ENCODE results near the gene HEMK1. TPM values are rescaled to one million over a fixed set of nuclear protein-coding genes. Genes with fewer than 3 reads are reported as not detected.

Gene HEMK1
- total RNA-seq, 4 donors from 2014 or later = 4.5 to 8.1 (median 7.5) TPM

DNA sequence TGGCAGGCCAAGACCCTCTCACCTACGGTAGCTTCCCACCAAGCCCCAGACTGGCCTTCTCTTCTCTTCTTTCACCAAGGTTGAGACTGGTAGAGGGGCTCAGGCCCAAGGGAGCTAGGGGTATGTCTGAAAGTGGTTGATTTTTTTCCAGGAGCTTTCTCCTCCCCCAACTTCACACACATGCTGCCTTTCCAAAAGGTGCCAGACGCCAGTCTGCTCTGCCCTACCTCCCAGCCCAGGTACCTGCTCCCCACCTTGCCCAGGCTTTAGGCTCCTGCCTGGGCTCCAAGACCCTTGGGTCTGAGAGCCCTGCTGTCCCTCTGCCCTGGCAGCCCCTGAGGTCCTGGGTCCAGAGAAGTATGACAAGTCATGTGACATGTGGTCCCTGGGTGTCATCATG, 76.1 kb downstream of the HEMK1 start:
- Histone ChIP-seq H3K27ac (no peak overlapping the region), H3K9me3 (no peaks in the 10 kb centered on the region), H3K27me3 (no peaks in the 10 kb centered on the region), H3K4me1 (peaks cover 19 to 30% of the 10 kb centered on the region in 2 donors), H3K36me3 (peaks cover 0 to 84% of the 10 kb centered on the region in 2 donors), H3K4me3 (no peak overlapping the region)
- intact Hi-C loops (cut with DNase I; ENCODE audit: low total_unique reads) (no loop called here), in situ Hi-C loops (cut with MboI; ENCODE audit: low sequenced_read_pairs in 4 of 4) (no loop called here)
- ATAC-seq (no peak), DNase-seq (no peak)
- TF ChIP-seq, protein P1, sequence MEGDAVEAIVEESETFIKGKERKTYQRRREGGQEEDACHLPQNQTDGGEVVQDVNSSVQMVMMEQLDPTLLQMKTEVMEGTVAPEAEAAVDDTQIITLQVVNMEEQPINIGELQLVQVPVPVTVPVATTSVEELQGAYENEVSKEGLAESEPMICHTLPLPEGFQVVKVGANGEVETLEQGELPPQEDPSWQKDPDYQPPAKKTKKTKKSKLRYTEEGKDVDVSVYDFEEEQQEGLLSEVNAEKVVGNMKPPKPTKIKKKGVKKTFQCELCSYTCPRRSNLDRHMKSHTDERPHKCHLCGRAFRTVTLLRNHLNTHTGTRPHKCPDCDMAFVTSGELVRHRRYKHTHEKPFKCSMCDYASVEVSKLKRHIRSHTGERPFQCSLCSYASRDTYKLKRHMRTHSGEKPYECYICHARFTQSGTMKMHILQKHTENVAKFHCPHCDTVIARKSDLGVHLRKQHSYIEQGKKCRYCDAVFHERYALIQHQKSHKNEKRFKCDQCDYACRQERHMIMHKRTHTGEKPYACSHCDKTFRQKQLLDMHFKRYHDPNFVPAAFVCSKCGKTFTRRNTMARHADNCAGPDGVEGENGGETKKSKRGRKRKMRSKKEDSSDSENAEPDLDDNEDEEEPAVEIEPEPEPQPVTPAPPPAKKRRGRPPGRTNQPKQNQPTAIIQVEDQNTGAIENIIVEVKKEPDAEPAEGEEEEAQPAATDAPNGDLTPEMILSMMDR (IDR thresholded peaks at IDR 0.05 in 4 of 5, conservative IDR thresholded peaks at IDR 0.05 in 1 of 5) = no peak
- no peak for TF ChIP-seq POLR2A (IDR thresholded peaks at IDR 0.05)

Other genes starting within 250 kb of the HEMK1 start
- 10 to 100 TPM; 47.0 to 69.8 (median 65.4) TPM for gene HYAL2, start 246.8 kb upstream of the HEMK1 start, total RNA-seq
- gene TUSC2, start 241.3 kb upstream of the HEMK1 start, total RNA-seq = 10 to 100 TPM; 38.5 to 72.7 (median 51.5) TPM
- 10 to 100 TPM; 13.3 to 22.5 (median 18.0) TPM for gene RASSF1, start 228.7 kb upstream of the HEMK1 start, total RNA-seq
- 1 to 10 TPM in 1 of 4 donors, not detected in 3; 3.0 TPM for gene ZMYND10, start 223.8 kb upstream of the HEMK1 start, total RNA-seq
- 10 to 100 TPM; 14.1 to 26.2 (median 23.1) TPM for gene NPRL2, start 218.7 kb upstream of the HEMK1 start, total RNA-seq
- gene CYB561D2, start 218.7 kb upstream of the HEMK1 start, total RNA-seq = 10 to 100 TPM; 13.3 to 19.9 (median 17.8) TPM
- 10 to 100 TPM; 26.9 to 57.8 (median 42.3) TPM for gene TMEM115, start 210.0 kb upstream of the HEMK1 start, total RNA-seq
- under 1 TPM; 0.27 to 0.68 (median 0.45) TPM for gene CACNA2D2, start 65.9 kb upstream of the HEMK1 start, total RNA-seq
- 10 to 100 TPM; 12.6 to 27.4 (median 15.4) TPM for gene C3orf18, start 1.8 kb upstream of the HEMK1 start, total RNA-seq
- gene CISH, start 42.3 kb downstream of the HEMK1 start, total RNA-seq = 10 to 100 TPM in 2 of 4 donors, 1 to 10 TPM in 2; 3.3 to 50.5 (median 20.3) TPM
- gene MAPKAPK3, start 47.6 kb downstream of the HEMK1 start, total RNA-seq = 100 to 1,000 TPM; 235 to 466 (median 387) TPM
- gene DOCK3, start 105.4 kb downstream of the HEMK1 start, total RNA-seq = 1 to 10 TPM in 1 of 4 donors, under 1 TPM in 3; 0.61 to 3.1 (median 0.73) TPM

Data from gastrocnemius medialis (tissue), 4 donors.